Common myeloid progenitor, CD34-positive (primary cell): Measurements from ENCODE around the gene IGFL2.
"Not testable (repeated sequence)": the region's sequence is repeated elsewhere in the genome, so short reads cannot be mapped to it uniquely, and the experiment has no call there.

Experiments
- CTCF ChIA-PET: fragments of 350-600 bp; sonication (Branson Sonifier 250); formaldehyde crosslinking; loops from one replicate; lab custom pipeline; 2021; ENCODE audit warnings: antibody characterized with exemption; lab: Charles Lee
- POLR2A ChIA-PET: fragments of 350-600 bp; sonication (Branson Sonifier 250); formaldehyde crosslinking; loops from one replicate; lab custom pipeline; 2021; ENCODE audit warnings: antibody characterized with exemption; lab: Charles Lee
- DNase-seq, 3 donors: peaks; one replicate each; pipeline versions ENCODE4 v3.0.0 to v3.0.0-alpha.2; 2013
- H3K27ac ChIP-seq, 2 experiments: 1 replicate in 1 of 2; 2 replicates in 1 of 2; pipeline ENCODE4 v1.7.0; 2013; ENCODE audit warnings: inconsistent platforms in 2 of 2, low read length in 2 of 2, mild to moderate bottlenecking in 2 of 2, low read depth in 1 of 2, moderate library complexity in 1 of 2; ENCODE audit not compliant: severe bottlenecking in 2 of 2, insufficient read depth in 1 of 2, poor library complexity in 1 of 2
- H3K27me3 ChIP-seq, 5 experiments: replicated peaks in 2 of 5; 1 replicate in 3 of 5; 2 replicates in 2 of 5; pipeline versions ENCODE4 v1.6.1 to v1.7.0; 2013; ENCODE audit warnings: low read length in 4 of 5, mild to moderate bottlenecking in 2 of 5, moderate library complexity in 2 of 5, inconsistent platforms in 1 of 5; ENCODE audit not compliant: insufficient read depth in 5 of 5, control insufficient read depth in 4 of 5
- H3K36me3 ChIP-seq, 4 experiments: 1 replicate in 2 of 4; 2 replicates in 2 of 4; pipeline versions ENCODE4 v1.6.1 to v1.7.0; 2013; ENCODE audit warnings: low read length in 3 of 4, control low read depth in 1 of 4, mild to moderate bottlenecking in 1 of 4; ENCODE audit not compliant: control insufficient read depth in 4 of 4, insufficient read depth in 4 of 4
- H3K4me1 ChIP-seq, 4 experiments: 1 replicate in 3 of 4; 2 replicates in 1 of 4; pipeline versions ENCODE4 v1.6.1 to v1.7.1; 2013; ENCODE audit warnings: low read length in 3 of 4, mild to moderate bottlenecking in 3 of 4, control low read depth in 1 of 4, inconsistent platforms in 1 of 4, moderate library complexity in 1 of 4; ENCODE audit not compliant: control insufficient read depth in 4 of 4, insufficient read depth in 4 of 4; ENCODE audit errors: control extremely low read depth in 1 of 4
- H3K4me3 ChIP-seq, 7 experiments: 1 replicate in 4 of 7; 2 replicates in 3 of 7; pipeline versions ENCODE4 v1.5.1 to v1.7.0; 2013; ENCODE audit warnings: mild to moderate bottlenecking in 7 of 7, low read length in 6 of 7, moderate library complexity in 6 of 7, inconsistent platforms in 2 of 7, low read depth in 2 of 7, control low read depth in 1 of 7; ENCODE audit not compliant: insufficient read depth in 4 of 7, control insufficient read depth in 1 of 7; ENCODE audit errors: extremely low read depth in 1 of 7
- H3K9me3 ChIP-seq, 5 experiments: 1 replicate in 4 of 5; 2 replicates in 1 of 5; pipeline versions ENCODE4 v1.6.1 to v1.7.1; 2013; ENCODE audit warnings: low read length in 4 of 5, mild to moderate bottlenecking in 2 of 5, inconsistent platforms in 1 of 5, low read depth in 1 of 5, moderate library complexity in 1 of 5; ENCODE audit not compliant: control insufficient read depth in 4 of 5, insufficient read depth in 2 of 5; ENCODE audit errors: control extremely low read depth in 1 of 5
- WGBS: methylation state at CpG from one replicate; pipeline ENCODE4 v1.1.5; 2013; ENCODE audit not compliant: insufficient coverage; 5-methylcytosine and 5-hydroxymethylcytosine counted together

Gene IGFL2

DNA sequence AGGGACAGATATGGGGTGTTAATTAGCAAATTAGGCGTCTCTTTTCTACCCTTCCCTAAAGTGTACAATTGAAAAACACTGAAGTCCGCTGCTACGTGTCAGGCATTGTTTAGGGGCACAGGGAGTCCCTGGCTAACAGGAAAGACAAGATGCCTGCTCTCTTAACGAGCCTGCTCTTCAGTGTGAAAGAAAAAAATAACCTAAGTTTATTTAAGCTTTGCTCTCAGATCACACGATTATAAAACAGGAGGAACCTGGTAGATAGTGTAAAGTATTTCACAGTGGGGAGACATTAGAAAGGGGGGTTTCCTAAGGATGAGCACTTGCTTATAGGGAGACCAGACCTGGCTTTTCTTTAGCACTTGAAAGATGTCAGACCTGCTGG is 38.7 kb downstream of the IGFL2 start:
- Histone ChIP-seq H3K27ac (no peak overlapping the region), H3K4me3 (no peak overlapping the region)
- 90% methylated on average over 3 of the region's 5 CpGs for WGBS

DNA sequence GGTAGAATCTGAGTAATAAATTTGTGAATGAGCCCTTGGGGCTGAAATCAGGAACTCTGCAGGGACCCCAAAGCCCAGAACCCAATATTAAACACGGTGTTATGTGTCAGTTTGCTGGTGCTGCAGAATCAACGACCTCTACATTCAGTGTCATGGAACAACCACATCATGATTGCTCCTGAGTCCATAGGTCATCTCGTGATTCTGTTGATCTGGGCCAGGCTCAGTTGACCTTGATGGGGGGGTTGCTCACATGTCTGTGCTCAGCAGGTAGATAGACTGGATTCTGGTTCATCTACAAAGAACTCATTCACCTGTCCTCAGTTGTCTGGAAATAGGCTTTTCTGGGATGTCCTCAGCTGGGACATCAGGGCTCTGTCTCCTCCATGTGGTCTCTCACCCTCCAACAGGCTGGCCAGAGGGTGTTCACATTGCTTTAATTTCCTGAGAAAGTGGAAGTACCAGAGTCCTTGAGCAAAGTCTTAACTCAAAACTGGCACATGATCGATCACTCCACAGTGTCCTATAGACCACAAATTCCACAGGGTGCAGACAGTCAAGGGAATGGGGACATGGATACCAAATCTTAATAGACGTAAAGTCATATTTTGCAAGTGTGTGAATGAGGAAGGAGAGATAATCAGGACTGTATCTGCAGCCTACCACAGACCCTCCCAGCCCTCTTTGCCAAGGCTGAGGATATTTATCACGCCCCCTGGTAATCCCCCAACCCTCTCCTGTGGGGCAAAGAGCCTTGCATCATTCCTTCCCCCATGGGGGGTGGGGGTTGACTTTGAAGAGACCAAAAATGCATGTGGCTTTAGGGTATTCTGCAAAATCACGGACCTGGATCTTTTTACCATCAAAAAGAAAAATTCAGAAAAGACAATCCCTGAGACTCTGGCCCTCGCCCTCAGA is 42.2 kb downstream of the IGFL2 start:
- Histone ChIP-seq H3K4me3 (no peak overlapping the region), H3K4me1 (no peaks in the 10 kb centered on the region), H3K36me3 (no peaks in the 10 kb centered on the region), H3K27me3 (peaks cover 0 to 65% (median 20%) of the 10 kb centered on the region in 5 experiments), H3K9me3 (no peaks in the 10 kb centered on the region), H3K27ac (no peak overlapping the region)
- no peak for DNase-seq
- POLR2A ChIA-PET: interaction anchor here (0.7 kb wide), 1 partner anchor 14 kb away, joined by 3 read pairs; no protein-coding TSS in a partner anchor
- WGBS: 80% methylated on average over 6 of the region's 8 CpGs
- CTCF ChIA-PET: interaction anchor here (0.6 to 2.2 kb wide), 3 partner anchors 22 to 153 kb away, joined by 3 to 8 read pairs (median 3); no protein-coding TSS in a partner anchor

More for the DNA sequence above, 38.7 kb downstream of the IGFL2 start:
- Histone ChIP-seq H3K9me3 (no peaks in the 10 kb centered on the region), H3K36me3 (no peaks in the 10 kb centered on the region), H3K4me1 (peaks cover 0 to under 1% (median 0%) of the 10 kb centered on the region in 4 experiments), H3K27me3 (peaks cover 0 to 59% (median 21%) of the 10 kb centered on the region in 5 experiments)
- ChIA-PET POLR2A (no interaction called here), CTCF (no interaction called here)
- DNase-seq: no peak

DNA sequence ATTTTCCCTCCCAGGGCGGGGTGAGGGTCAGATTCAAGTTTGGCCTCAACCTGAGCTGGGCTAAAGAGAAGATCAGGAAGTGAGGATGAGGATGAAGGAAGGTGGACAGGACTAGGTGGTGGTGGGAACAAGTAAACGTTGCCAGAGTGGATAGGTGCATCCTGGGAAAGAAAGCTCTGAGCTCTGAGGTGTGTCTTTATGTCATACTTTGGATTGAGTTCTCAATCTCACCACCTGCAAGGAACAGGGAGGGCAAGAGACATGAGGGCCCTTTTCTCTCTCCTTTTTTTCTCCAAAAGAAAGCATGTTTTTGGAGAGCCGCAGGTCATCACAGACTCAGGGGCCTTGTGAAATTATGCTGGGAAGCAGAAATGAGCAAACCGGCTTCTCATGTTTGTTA is 43.3 kb downstream of the IGFL2 start:
- Histone ChIP-seq H3K27ac (no peak overlapping the region), H3K4me1 (no peaks in the 10 kb centered on the region), H3K36me3 (no peaks in the 10 kb centered on the region), H3K9me3 (no peaks in the 10 kb centered on the region), H3K27me3 (peaks cover 0 to 59% (median 20%) of the 10 kb centered on the region in 5 experiments), H3K4me3 (no peak overlapping the region)
- DNase-seq: no peak
- 90% methylated on average over 3 of the region's 4 CpGs for WGBS
- POLR2A ChIA-PET: no interaction called here
- CTCF ChIA-PET: interaction anchor here (0.6 kb wide), 1 partner anchor 97 kb away, joined by 3 read pairs; no protein-coding TSS in a partner anchor

DNA sequence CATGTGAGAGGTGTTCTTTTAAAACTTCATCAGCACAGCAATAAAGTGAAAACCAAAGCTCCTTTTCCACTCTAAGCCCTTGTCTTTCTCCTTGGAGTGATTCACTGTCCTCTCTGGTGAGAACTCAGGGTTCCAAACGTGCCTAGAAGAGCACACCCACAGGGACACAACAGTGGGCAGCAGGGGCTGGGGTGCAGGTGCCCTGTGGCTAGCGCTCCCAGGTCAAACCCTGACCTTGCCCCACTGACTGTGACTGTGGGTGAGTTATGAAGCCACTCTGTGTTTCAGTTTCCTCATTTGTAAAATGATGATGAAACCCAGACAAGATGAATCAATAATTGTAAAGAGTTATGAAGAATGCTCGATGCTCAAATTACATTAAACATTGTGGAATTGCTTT is 43.9 kb downstream of the IGFL2 start:
- Histone ChIP-seq H3K27ac (no peak overlapping the region), H3K4me3 (no peak overlapping the region), H3K4me1 (no peaks in the 10 kb centered on the region), H3K36me3 (no peaks in the 10 kb centered on the region), H3K27me3 (peaks cover 0 to 61% (median 20%) of the 10 kb centered on the region in 5 experiments), H3K9me3 (no peaks in the 10 kb centered on the region)
- DNase-seq: no peak
- POLR2A ChIA-PET: no interaction called here
- WGBS: no CpG with 5 or more reads among the region's 3 CpGs
- CTCF ChIA-PET: interaction anchor here (0.6 kb wide), 1 partner anchor 96 kb away, joined by 3 read pairs; no protein-coding TSS in a partner anchor

DNA sequence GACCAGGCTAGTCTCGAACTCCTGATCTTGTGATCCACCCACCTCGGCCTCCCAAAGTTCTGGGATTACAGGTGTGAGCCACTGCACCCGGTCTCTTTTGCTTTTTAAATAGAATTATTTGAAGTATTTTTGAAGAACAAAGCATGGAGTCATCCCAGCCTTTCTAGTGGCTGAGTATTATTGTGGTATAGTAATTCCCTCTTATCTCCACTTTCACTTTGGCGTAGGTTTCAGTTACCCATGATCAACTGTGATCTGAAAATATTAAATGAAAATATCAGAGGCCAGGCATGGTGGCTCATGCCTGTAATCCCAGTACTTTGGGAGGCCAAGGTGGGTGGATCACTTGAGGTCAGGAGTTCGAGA is 44.6 kb downstream of the IGFL2 start:
- H3K27ac ChIP-seq, DNase-seq, H3K4me3 ChIP-seq, CTCF ChIA-PET, H3K4me1 ChIP-seq, POLR2A ChIA-PET, H3K9me3 ChIP-seq, H3K36me3 ChIP-seq: not testable (repeated sequence)
- WGBS: 89% methylated on average over 1 of the region's 5 CpGs
- peaks cover 0 to 66% (median 20%) of the 10 kb centered on the region in 5 experiments for H3K27me3 ChIP-seq

DNA sequence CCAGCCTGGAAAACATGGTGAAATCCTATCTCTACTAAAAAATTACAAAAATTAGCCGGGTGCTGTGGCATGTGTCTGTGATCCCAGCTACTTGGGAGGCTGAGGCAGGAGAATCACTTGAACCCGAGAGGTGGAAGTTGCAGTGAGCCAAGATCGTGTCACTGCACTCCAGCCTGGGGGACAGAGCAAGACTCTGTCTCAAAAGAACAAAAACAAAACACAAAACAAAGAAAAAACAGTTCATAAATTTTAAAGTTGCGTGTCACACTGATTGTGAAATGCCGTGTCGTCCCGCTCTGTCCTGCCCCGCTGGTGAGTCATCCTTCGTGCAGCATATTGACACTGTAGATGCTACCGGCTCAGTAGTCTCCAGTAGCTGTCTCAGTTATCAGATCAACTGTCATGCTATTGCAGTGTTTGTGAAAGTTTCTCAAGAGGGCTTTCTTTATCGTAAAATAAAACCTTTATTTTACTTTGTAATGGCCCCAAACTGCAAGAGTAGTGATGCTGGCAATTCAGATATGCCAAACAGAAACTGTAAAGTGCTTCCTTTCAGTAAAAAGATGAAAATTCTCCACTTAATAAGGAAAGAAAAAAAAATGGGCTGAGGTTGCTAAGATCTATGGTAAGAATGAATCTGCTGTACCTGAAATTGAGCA is 45.1 kb downstream of the IGFL2 start:
- no peak overlapping the region for H3K27ac ChIP-seq
- no peaks in the 10 kb centered on the region for H3K9me3 ChIP-seq
- ChIA-PET CTCF (interaction anchor here (1.1 to 1.2 kb wide), 2 partner anchors 8 to 14 kb away, joined by 3 to 4 read pairs; no protein-coding TSS in a partner anchor), POLR2A (no interaction called here)
- 81% methylated on average over 10 of the region's 11 CpGs for WGBS
- H3K4me3 ChIP-seq: no peak overlapping the region
- H3K36me3 ChIP-seq: no peaks in the 10 kb centered on the region
- H3K4me1 ChIP-seq: no peaks in the 10 kb centered on the region
- DNase-seq: peak; percentile 26 to 77 (median 66)
- H3K27me3 ChIP-seq: peaks cover 0 to 63% (median 20%) of the 10 kb centered on the region in 5 experiments
